HepG2 (cell line): ENCODE results near the gene STARD5.

Experiments used
- BHLHE40 ChIP-seq: IDR thresholded peaks from 2 replicates; pipeline ENCODE4 v1.6.1; 2011; ENCODE audit warnings: low read length, improper control_type of control experiment
- HNRNPL ChIP-seq: fragments of 200-400 bp; formaldehyde crosslinking; IDR thresholded peaks from 2 replicates; pipeline ENCODE4 v1.6.1; 2017; ENCODE audit warnings: mild to moderate bottlenecking, low read depth, low read length
- NFIC ChIP-seq: IDR thresholded peaks from 2 replicates; pipeline ENCODE4 v1.6.1; 2012; ENCODE audit warnings: mild to moderate bottlenecking, low read length, inconsistent platforms
- POLR2AphosphoS5 ChIP-seq: IDR thresholded peaks from 2 replicates; pipeline ENCODE4 v1.6.1; 2012; ENCODE audit warnings: low read depth, low read length
- ZSCAN29 ChIP-seq: sonication (generic); formaldehyde crosslinking; conservative IDR thresholded peaks from 2 replicates; pipeline ENCODE4 v1.4.0; 2020; ENCODE audit warnings: mild to moderate bottlenecking, missing genetic modification reagents
- TF ChIP-seq, protein P1 (sequence below): sonication (generic); formaldehyde crosslinking; IDR thresholded peaks from 2 replicates; pipeline ENCODE4 v1.5.0; 2020; ENCODE audit warnings: mild to moderate bottlenecking, missing genetic modification reagents, moderate library complexity

DNA sequence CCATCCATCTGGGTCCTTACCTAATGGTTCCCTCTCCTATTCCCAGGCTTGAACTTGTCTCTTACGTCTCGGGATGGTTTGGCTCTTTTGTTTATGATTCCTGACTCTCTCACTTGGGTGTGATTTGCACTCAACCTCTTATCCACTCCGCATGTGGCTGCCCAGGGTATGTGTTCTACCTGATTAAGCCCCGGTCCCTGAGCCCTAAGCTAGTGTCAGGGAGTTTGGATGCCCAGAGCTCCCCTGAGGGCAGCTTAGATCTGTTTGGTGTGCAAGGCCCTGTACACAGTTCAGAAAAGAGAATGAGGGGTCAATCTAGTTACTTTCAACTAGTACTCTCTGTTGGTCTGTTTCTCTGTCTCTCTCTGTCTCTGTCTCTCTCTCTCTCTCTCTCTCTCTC lies 15.9 kb upstream of the STARD5 start:
- TF ChIP-seq POLR2AphosphoS5 (no peak), BHLHE40 (no peak), NFIC (no peak), HNRNPL (no peak), ZSCAN29 (CRISPR knock-in tag) (no peak)
- TF ChIP-seq, protein P1, sequence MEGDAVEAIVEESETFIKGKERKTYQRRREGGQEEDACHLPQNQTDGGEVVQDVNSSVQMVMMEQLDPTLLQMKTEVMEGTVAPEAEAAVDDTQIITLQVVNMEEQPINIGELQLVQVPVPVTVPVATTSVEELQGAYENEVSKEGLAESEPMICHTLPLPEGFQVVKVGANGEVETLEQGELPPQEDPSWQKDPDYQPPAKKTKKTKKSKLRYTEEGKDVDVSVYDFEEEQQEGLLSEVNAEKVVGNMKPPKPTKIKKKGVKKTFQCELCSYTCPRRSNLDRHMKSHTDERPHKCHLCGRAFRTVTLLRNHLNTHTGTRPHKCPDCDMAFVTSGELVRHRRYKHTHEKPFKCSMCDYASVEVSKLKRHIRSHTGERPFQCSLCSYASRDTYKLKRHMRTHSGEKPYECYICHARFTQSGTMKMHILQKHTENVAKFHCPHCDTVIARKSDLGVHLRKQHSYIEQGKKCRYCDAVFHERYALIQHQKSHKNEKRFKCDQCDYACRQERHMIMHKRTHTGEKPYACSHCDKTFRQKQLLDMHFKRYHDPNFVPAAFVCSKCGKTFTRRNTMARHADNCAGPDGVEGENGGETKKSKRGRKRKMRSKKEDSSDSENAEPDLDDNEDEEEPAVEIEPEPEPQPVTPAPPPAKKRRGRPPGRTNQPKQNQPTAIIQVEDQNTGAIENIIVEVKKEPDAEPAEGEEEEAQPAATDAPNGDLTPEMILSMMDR (CRISPR knock-in tag) = no peak
